OCI-LY1 (cell line): ENCODE data around the gene CACNA1E.

Experiments used
- H2AFZ ChIP-seq: fragments of 200-600 bp; sonication (generic), shearing (Covaris generic); 2 replicates; pipeline ENCODE4 v1.6.0; 2014; ENCODE audit warnings: antibody characterized with exemption, mild to moderate bottlenecking, low read length
- H3F3A ChIP-seq: fragments of 200-600 bp; sonication (generic), shearing (Covaris generic); 2 replicates; pipeline ENCODE4 v1.6.0; 2014; ENCODE audit warnings: mild to moderate bottlenecking, antibody characterized with exemption, low read length, moderate library complexity; ENCODE audit not compliant: insufficient read depth
- H3K27ac ChIP-seq: fragments of 200-600 bp; sonication (generic); 2 replicates; pipeline ENCODE4 v1.5.1; 2014; ENCODE audit warnings: low read length, mixed run types, mild to moderate bottlenecking, low read depth; ENCODE audit not compliant: poor library complexity, severe bottlenecking
- H3K27me3 ChIP-seq: fragments of 200-600 bp; sonication (generic); 2 replicates; pipeline ENCODE4 v1.6.0; 2014; ENCODE audit warnings: antibody characterized with exemption, mild to moderate bottlenecking, low read length, moderate library complexity; ENCODE audit not compliant: insufficient read depth
- H3K36me3 ChIP-seq: fragments of 200-600 bp; sonication (generic); 2 replicates; pipeline ENCODE4 v1.6.1; 2014; ENCODE audit warnings: mild to moderate bottlenecking, antibody characterized with exemption, low read length, moderate library complexity, mixed read lengths; ENCODE audit not compliant: insufficient read depth
- H3K4me1 ChIP-seq: fragments of 200-600 bp; sonication (generic); 2 replicates; pipeline ENCODE4 v1.5.1; 2014; ENCODE audit warnings: mild to moderate bottlenecking, low read length, moderate library complexity; ENCODE audit not compliant: insufficient read depth, severe bottlenecking
- H3K4me2 ChIP-seq: fragments of 200-600 bp; sonication (generic), shearing (Covaris generic); 2 replicates; pipeline ENCODE4 v1.6.1; 2014; ENCODE audit warnings: low read length
- H3K4me3 ChIP-seq: fragments of 200-600 bp; sonication (generic); 2 replicates; pipeline ENCODE4 v1.5.1; 2014; ENCODE audit warnings: low read length, low read depth, mild to moderate bottlenecking, mixed read lengths; ENCODE audit not compliant: poor library complexity, severe bottlenecking
- H3K79me2 ChIP-seq: fragments of 200-600 bp; shearing (Covaris generic); 2 replicates; pipeline ENCODE4 v1.6.1; 2016; ENCODE audit warnings: mixed run types, low read length, mixed read lengths; ENCODE audit not compliant: insufficient read depth
- H3K9ac ChIP-seq: fragments of 200-600 bp; sonication (generic), shearing (Covaris generic); 2 replicates; pipeline ENCODE4 v1.6.1; 2014; ENCODE audit warnings: mild to moderate bottlenecking, low read length, mixed read lengths
- H3K9me2 ChIP-seq: fragments of 200-600 bp; sonication (generic), shearing (Covaris generic); 2 replicates; pipeline ENCODE4 v1.6.1; 2014; ENCODE audit warnings: low read depth, mild to moderate bottlenecking, low read length, mixed read lengths
- H3K9me3 ChIP-seq: fragments of 200-600 bp; shearing (Covaris generic); 2 replicates; pipeline ENCODE4 v1.6.1; 2014; ENCODE audit warnings: low read length, mixed read lengths
- H4K20me1 ChIP-seq: fragments of 200-600 bp; sonication (generic), shearing (Covaris generic); 2 replicates; pipeline ENCODE4 v1.6.0; 2016; ENCODE audit warnings: mild to moderate bottlenecking, low read length; ENCODE audit not compliant: insufficient read depth
- EZH2 ChIP-seq: fragments of 200-600 bp; sonication (generic), shearing (Covaris generic); IDR thresholded peaks from 2 replicates; pipeline ENCODE4 v1.8.0; 2017; ENCODE audit warnings: borderline replicate concordance, mixed run types, mild to moderate bottlenecking, antibody characterized with exemption, low read length, moderate library complexity, mixed read lengths
- TF ChIP-seq, protein P1 (sequence below): fragments of 200-600 bp; sonication (generic), shearing (Covaris generic); IDR thresholded peaks from 2 replicates; pipeline ENCODE4 v1.5.1; 2017; ENCODE audit warnings: mild to moderate bottlenecking, antibody characterized with exemption, low read length, moderate library complexity, mixed read lengths

Gene CACNA1E

DNA sequence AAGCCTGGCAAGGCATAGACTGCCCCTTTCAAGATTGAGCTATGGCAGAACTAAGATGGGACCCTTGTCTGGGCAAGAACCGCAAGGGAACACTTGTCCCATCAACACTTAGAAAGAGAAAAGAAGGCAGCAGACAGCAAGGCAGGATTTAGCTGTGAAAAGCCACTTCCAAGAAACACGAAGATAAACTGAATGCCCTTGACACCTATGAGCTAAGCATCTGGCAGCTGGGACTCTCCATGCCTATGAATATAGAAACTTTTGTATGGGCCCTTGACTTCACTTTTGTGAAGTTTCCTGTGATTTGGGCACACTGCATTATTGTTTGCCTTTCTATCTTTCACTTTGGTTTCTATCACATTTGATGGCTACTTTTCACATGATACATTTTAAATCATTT lies 24.9 kb upstream of the CACNA1E start:
- no peaks in the 10 kb centered on the region for H3K4me1 ChIP-seq
- no peaks in the 10 kb centered on the region for H3K27me3 ChIP-seq
- no peaks in the 10 kb centered on the region for H4K20me1 ChIP-seq
- H3K79me2 ChIP-seq = no peaks in the 10 kb centered on the region
- no peaks in the 10 kb centered on the region for H3K9me2 ChIP-seq
- no peak overlapping the region for H2AFZ ChIP-seq
- H3F3A ChIP-seq = no peaks in the 10 kb centered on the region
- no peaks in the 10 kb centered on the region for H3K9me3 ChIP-seq
- H3K9ac ChIP-seq = no peak overlapping the region
- H3K4me3 ChIP-seq = no peak overlapping the region
- no peak overlapping the region for H3K4me2 ChIP-seq
- H3K27ac ChIP-seq = no peak overlapping the region
- H3K36me3 ChIP-seq = no peaks in the 10 kb centered on the region
- TF ChIP-seq, protein P1, sequence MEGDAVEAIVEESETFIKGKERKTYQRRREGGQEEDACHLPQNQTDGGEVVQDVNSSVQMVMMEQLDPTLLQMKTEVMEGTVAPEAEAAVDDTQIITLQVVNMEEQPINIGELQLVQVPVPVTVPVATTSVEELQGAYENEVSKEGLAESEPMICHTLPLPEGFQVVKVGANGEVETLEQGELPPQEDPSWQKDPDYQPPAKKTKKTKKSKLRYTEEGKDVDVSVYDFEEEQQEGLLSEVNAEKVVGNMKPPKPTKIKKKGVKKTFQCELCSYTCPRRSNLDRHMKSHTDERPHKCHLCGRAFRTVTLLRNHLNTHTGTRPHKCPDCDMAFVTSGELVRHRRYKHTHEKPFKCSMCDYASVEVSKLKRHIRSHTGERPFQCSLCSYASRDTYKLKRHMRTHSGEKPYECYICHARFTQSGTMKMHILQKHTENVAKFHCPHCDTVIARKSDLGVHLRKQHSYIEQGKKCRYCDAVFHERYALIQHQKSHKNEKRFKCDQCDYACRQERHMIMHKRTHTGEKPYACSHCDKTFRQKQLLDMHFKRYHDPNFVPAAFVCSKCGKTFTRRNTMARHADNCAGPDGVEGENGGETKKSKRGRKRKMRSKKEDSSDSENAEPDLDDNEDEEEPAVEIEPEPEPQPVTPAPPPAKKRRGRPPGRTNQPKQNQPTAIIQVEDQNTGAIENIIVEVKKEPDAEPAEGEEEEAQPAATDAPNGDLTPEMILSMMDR = no peak
- no peak for TF ChIP-seq EZH2

DNA sequence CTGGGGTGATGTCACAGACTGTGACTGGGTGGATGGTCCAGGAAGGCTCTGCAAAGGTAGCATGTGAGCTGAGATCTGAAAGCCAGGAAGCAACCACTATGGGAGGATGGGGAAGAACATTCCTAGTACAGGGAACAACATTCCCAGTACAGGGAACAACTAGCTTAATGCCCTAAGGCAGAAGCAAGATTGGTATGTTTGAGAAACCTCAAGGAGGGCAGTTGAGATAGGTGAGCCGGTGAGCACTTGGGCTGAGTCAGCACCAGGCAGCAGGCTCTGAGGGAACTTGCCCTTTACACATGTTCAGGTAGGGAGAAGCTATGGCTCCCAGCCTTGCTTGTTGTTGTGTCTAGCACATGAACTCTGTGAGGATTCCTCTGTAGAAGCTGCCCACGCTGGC lies 24.2 kb upstream of the CACNA1E start:
- no peaks in the 10 kb centered on the region for H4K20me1 ChIP-seq
- no peaks in the 10 kb centered on the region for H3K36me3 ChIP-seq
- no peaks in the 10 kb centered on the region for H3K9me2 ChIP-seq
- no peaks in the 10 kb centered on the region for H3K27me3 ChIP-seq
- H3K9ac ChIP-seq = no peak overlapping the region
- no peaks in the 10 kb centered on the region for H3F3A ChIP-seq
- H2AFZ ChIP-seq = no peak overlapping the region
- no peaks in the 10 kb centered on the region for H3K9me3 ChIP-seq
- H3K79me2 ChIP-seq = no peaks in the 10 kb centered on the region
- no peak overlapping the region for H3K4me2 ChIP-seq
- TF ChIP-seq, protein P1 = no peak
- no peak for TF ChIP-seq EZH2
- no peaks in the 10 kb centered on the region for H3K4me1 ChIP-seq
- no peak overlapping the region for H3K4me3 ChIP-seq
- no peak overlapping the region for H3K27ac ChIP-seq

DNA sequence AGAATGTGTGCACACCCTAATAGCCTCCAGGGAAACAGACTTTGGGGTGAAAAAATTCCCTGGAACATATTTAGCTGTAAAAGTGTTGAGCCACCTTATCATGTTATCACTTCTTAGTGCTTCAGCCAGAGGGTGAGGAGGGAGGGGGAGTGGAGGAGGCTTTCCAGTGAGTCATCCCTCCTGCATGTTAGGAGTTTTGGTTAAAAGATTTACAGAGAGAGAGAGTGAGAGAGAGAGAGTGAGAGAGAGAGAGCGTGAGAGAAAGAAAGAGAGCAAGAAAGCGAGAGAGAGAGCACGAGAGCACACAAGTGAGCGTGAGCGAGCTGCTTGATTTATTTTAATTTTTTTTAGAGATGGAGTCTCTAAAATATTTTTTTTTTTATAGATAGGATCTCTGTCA lies 13.5 kb upstream of the CACNA1E start:
- H2AFZ ChIP-seq = no peak overlapping the region
- H3K79me2 ChIP-seq = no peaks in the 10 kb centered on the region
- no peaks in the 10 kb centered on the region for H3F3A ChIP-seq
- no peak overlapping the region for H3K4me2 ChIP-seq
- H3K9me3 ChIP-seq = no peaks in the 10 kb centered on the region
- H3K9ac ChIP-seq = no peak overlapping the region
- no peak overlapping the region for H3K4me3 ChIP-seq
- no peaks in the 10 kb centered on the region for H3K4me1 ChIP-seq
- no peaks in the 10 kb centered on the region for H3K36me3 ChIP-seq
- no peaks in the 10 kb centered on the region for H3K27me3 ChIP-seq
- H3K9me2 ChIP-seq = no peaks in the 10 kb centered on the region
- TF ChIP-seq, protein P1 = no peak
- TF ChIP-seq EZH2 = no peak
- H4K20me1 ChIP-seq = no peaks in the 10 kb centered on the region
- H3K27ac ChIP-seq = no peak overlapping the region
